ENCODE results near the gene SPACA4. TPM values are rescaled to one million over a fixed set of nuclear protein-coding genes. Genes with fewer than 3 reads are reported as not detected.

The SPACA4 gene
- total RNA-seq, 1 experiment from 2014 or later, result not detected

GRCh38 chr19:48595171-48595570 is 11.4 kb upstream of the SPACA4 start:
- Histone ChIP-seq H3K4ac (ENCODE audit: low read depth, low read length) (no peak overlapping the region), H3K79me2 (ENCODE audit: insufficient read depth, low read length) (no peaks in the 10 kb centered on the region), H3K23me2 (ENCODE audit: insufficient read length, low read depth, low read length, poor library complexity, severe bottlenecking) (no peaks in the 10 kb centered on the region), H4K20me1 (ENCODE audit: control insufficient read depth, insufficient read depth, insufficient read length) (no peaks in the 10 kb centered on the region), H2BK5ac (ENCODE audit: insufficient read length, low read length) (no peak overlapping the region), H2BK15ac (ENCODE audit: low read depth, low read length) (no peak overlapping the region), H2BK120ac (ENCODE audit: low read depth, low read length, poor library complexity, severe bottlenecking) (no peak overlapping the region), H3K27ac (ENCODE audit: insufficient read length, low read depth, low read length) (no peak overlapping the region), H3K14ac (ENCODE audit: insufficient read depth, low read length) (no peak overlapping the region), H3K56ac (ENCODE audit: insufficient read length, low read depth, low read length) (no peak overlapping the region), H3K23ac (ENCODE audit: insufficient read length, low read depth, low read length) (no peak overlapping the region), H2BK12ac (ENCODE audit: insufficient read length, low read depth, low read length) (no peak overlapping the region), H3K4me1 (ENCODE audit: insufficient read depth, low read length) (no peaks in the 10 kb centered on the region), H2AK5ac (ENCODE audit: insufficient read length, low read length) (no peak overlapping the region), H3K9ac (ENCODE audit: extremely low read depth, insufficient read length, low read length) (no peak overlapping the region), H3T11ph (ENCODE audit: low read length) (no peak overlapping the region), H3K9me3 (ENCODE audit: control insufficient read depth, low read depth, low read length) (no peaks in the 10 kb centered on the region), H3K27me3 (ENCODE audit: insufficient read depth, low read length) (no peaks in the 10 kb centered on the region), H4K91ac (ENCODE audit: insufficient read length, low read depth, low read length) (no peak overlapping the region), H4K5ac (ENCODE audit: insufficient read length, low read depth, low read length) (no peak overlapping the region), H3K79me1 (ENCODE audit: insufficient read depth, low read depth, low read length, poor library complexity, severe bottlenecking) (no peaks in the 10 kb centered on the region), H4K8ac (replicated peaks; ENCODE audit: insufficient read length, low read depth, low read length) (no peak overlapping the region), H3K18ac (ENCODE audit: insufficient read length, low read depth, low read length) (no peak overlapping the region), H3K4me2 (ENCODE audit: insufficient read depth, insufficient read length, low read length) (no peak overlapping the region), H2BK20ac (ENCODE audit: low read depth, low read length, poor library complexity, severe bottlenecking) (no peak overlapping the region), H2AFZ (ENCODE audit: low read length) (no peak overlapping the region)
- H3K27ac Mint-ChIP-seq, result no peak overlapping the region; a peak in 1 of 7 replicates
- no peak for DNase-seq
- H3K4me3 Mint-ChIP-seq, result no peak overlapping the region; a peak in 1 of 5 replicates
- WGBS (ENCODE audit: extremely low coverage, insufficient read length, low lambda C conversion rate), result no CpG with 5 or more reads among the region's 9 CpGs
- no peaks in the 10 kb centered on the region for H3K36me3 Mint-ChIP-seq (ENCODE audit: insufficient read depth in 1 of 3, low read depth in 3 of 3)
- no peaks in the 10 kb centered on the region for H3K9me3 Mint-ChIP-seq
- H3K27me3 Mint-ChIP-seq (ENCODE audit: low read depth), result peaks cover 14% of the 10 kb centered on the region
- no peak for TF ChIP-seq CTCF (conservative IDR thresholded peaks at IDR 0.05)
- no peaks in the 10 kb centered on the region for H3K4me1 Mint-ChIP-seq
